PC-3 (cell line): Measurements from ENCODE around the gene IFT25. TPM values are rescaled to one million over a fixed set of nuclear protein-coding genes. Genes with fewer than 3 reads are reported as not detected.

Experiments
- ATAC-seq: fragments of 200-7000 bp; cut with Tn5 transposase; 2 replicates; pipeline ENCODE4 v1.9.1; 2020; ENCODE audit warnings: mild to moderate bottlenecking, moderate library complexity
- BruUV-seq: library from RNA; stranded (reverse); fragments of 400-500 nt; replicated peaks from 2 replicates; lab custom pipeline; 2021; lab: Mats Ljungman, UMichigan
- CTCF ChIA-PET: fragments of 300-600 bp; sonication (Branson Sonifier 250); formaldehyde crosslinking; loops from one replicate; lab custom pipeline; 2022; ENCODE audit warnings: antibody characterized with exemption; lab: Charles Lee
- POLR2A ChIA-PET: fragments of 300-600 bp; sonication (Branson Sonifier 250); formaldehyde crosslinking; loops from one replicate; lab custom pipeline; 2022; ENCODE audit warnings: antibody characterized with exemption; ENCODE audit not compliant: unreplicated experiment; lab: Charles Lee
- DNase-seq: peaks from one replicate; pipeline ENCODE4 v3.0.0-alpha.2; 2015
- H2AFZ ChIP-seq: fragments of 300-600 bp; sonication (generic); 2 replicates; pipeline ENCODE4 v1.6.0; 2016; ENCODE audit warnings: antibody characterized with exemption, low read length
- H3F3A ChIP-seq: fragments of 300-600 bp; sonication (generic); one replicate; pipeline ENCODE4 v1.6.0; 2017; ENCODE audit warnings: antibody characterized with exemption, low read length, control low read depth, mild to moderate bottlenecking; ENCODE audit not compliant: unreplicated experiment
- H3K27ac ChIP-seq: fragments of 300-600 bp; sonication (generic); 2 replicates; pipeline ENCODE4 v1.5.1; 2016; ENCODE audit warnings: mild to moderate bottlenecking, low read length
- H3K27me3 ChIP-seq: fragments of 300-600 bp; sonication (generic); 2 replicates; pipeline ENCODE4 v1.6.1; 2016; ENCODE audit warnings: low read length, mixed read lengths
- H3K36me3 ChIP-seq: fragments of 300-600 bp; sonication (generic); 2 replicates; pipeline ENCODE4 v1.6.1; 2016; ENCODE audit warnings: low read depth, mixed run types, low read length, mixed read lengths
- H3K4me1 ChIP-seq: fragments of 300-600 bp; sonication (generic); 2 replicates; pipeline ENCODE4 v1.5.1; 2016; ENCODE audit warnings: low read length; ENCODE audit not compliant: insufficient read depth
- H3K4me2 ChIP-seq: fragments of 300-600 bp; sonication (generic); 2 replicates; pipeline ENCODE4 v1.6.0; 2016; ENCODE audit warnings: low read length
- H3K4me3 ChIP-seq: fragments of 300-600 bp; sonication (generic); 2 replicates; pipeline ENCODE4 v1.5.1; 2016; ENCODE audit warnings: mild to moderate bottlenecking, low read length, mixed read lengths
- H3K79me2 ChIP-seq: fragments of 300-600 bp; sonication (generic); 2 replicates; pipeline ENCODE4 v1.6.1; 2017; ENCODE audit warnings: low read length, mixed read lengths
- H3K9ac ChIP-seq: fragments of 300-600 bp; sonication (generic); 2 replicates; pipeline ENCODE4 v1.6.0; 2016; ENCODE audit warnings: mild to moderate bottlenecking, low read length
- H3K9me2 ChIP-seq: fragments of 300-600 bp; sonication (generic); replicated peaks from 2 replicates; pipeline ENCODE4 v1.6.1; 2016; ENCODE audit warnings: mixed run types, low read length, mixed read lengths
- H3K9me3 ChIP-seq: fragments of 300-600 bp; sonication (generic); 2 replicates; pipeline ENCODE4 v1.6.1; 2016; ENCODE audit warnings: low read length, mixed read lengths
- H4K20me1 ChIP-seq: fragments of 300-600 bp; sonication (generic); 2 replicates; pipeline ENCODE4 v1.6.1; 2016; ENCODE audit warnings: low read length, mixed read lengths
- CTCF ChIP-seq: fragments of 300-600 bp; sonication (generic); conservative IDR thresholded peaks from 2 replicates; pipeline ENCODE4 v1.5.1; 2017; ENCODE audit warnings: antibody characterized with exemption, low read depth, mild to moderate bottlenecking, low read length
- EZH2 ChIP-seq: fragments of 300-600 bp; sonication (generic); IDR thresholded peaks from one replicate; pipeline ENCODE4 v1.6.1; 2017; ENCODE audit warnings: antibody characterized with exemption, mild to moderate bottlenecking, low read length; ENCODE audit not compliant: unreplicated experiment
- EZH2phosphoT487 ChIP-seq: fragments of 300-600 bp; sonication (generic); IDR thresholded peaks from 2 replicates; pipeline ENCODE4 v1.6.1; 2018; ENCODE audit warnings: mild to moderate bottlenecking, antibody characterized with exemption, low read length, borderline replicate concordance
- intact Hi-C: fragments of 100-400 bp; cut with micrococcal nuclease; formaldehyde crosslinking; loops from 2 replicates; pipeline ENCODE4 v1.9.0; 2023
- total RNA-seq: library from RNA; depleted of rRNA; stranded (reverse); fragments of >200 nt; gene quantifications from 2 replicates; pipeline ENCODE4 v1.2.3, GENCODE V29; 2014

IFT25 gene
- total RNA-seq, 1 experiment from 2014 or later = 66.7 TPM

DNA sequence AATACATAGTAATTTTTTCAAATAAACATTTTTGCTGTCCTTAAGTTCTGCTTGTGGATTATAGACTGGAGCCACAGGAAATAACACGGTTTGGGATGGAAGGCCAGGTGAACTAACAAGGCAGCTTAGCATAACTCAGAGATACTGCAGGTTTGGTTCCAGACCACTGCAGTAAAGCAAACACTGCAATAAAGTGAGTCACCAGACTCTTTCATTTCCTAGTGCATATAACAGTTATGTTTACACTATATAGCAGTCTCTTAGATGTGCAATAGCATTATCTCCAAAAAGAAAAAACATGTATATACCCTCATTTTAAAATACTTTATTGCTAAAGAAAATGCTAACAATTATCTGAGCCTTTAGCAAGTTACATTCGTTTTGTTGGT is 22.6 kb upstream of the IFT25 start:
- Histone ChIP-seq H3K9me3 (no peaks in the 10 kb centered on the region), H3K79me2 (no peaks in the 10 kb centered on the region), H4K20me1 (peaks cover 5% of the 10 kb centered on the region; the same call in 1 of the 2 replicates), H3K27ac (peak overlapping the region; percentile 5; the same call in 1 of the 2 replicates), H3K36me3 (peaks cover 25% of the 10 kb centered on the region), H3F3A (peaks cover 5% of the 10 kb centered on the region), H3K4me3 (no peak overlapping the region), H3K9me2 (no peaks in the 10 kb centered on the region), H3K4me1 (peaks cover 42% of the 10 kb centered on the region), H3K9ac (no peak overlapping the region), H3K4me2 (peak overlapping the region; percentile 17), H2AFZ (no peak overlapping the region), H3K27me3 (no peaks in the 10 kb centered on the region)
- peak; percentile 91 for ATAC-seq
- no TSS peak for BruUV-seq
- intact Hi-C loops = loop anchor here (5.0 kb wide), 1 partner anchor 84 kb away; the partner anchor contains the start of genes TCEANC2 and TMEM59
- peak; percentile 86 for DNase-seq
- TF ChIP-seq CTCF (no peak), EZH2 (no peak)
- POLR2A ChIA-PET = no interaction called here
- CTCF ChIA-PET = interaction anchor here (1.0 kb wide), 1 partner anchor 21 kb away, joined by 3 read pairs; no protein-coding TSS in a partner anchor

DNA sequence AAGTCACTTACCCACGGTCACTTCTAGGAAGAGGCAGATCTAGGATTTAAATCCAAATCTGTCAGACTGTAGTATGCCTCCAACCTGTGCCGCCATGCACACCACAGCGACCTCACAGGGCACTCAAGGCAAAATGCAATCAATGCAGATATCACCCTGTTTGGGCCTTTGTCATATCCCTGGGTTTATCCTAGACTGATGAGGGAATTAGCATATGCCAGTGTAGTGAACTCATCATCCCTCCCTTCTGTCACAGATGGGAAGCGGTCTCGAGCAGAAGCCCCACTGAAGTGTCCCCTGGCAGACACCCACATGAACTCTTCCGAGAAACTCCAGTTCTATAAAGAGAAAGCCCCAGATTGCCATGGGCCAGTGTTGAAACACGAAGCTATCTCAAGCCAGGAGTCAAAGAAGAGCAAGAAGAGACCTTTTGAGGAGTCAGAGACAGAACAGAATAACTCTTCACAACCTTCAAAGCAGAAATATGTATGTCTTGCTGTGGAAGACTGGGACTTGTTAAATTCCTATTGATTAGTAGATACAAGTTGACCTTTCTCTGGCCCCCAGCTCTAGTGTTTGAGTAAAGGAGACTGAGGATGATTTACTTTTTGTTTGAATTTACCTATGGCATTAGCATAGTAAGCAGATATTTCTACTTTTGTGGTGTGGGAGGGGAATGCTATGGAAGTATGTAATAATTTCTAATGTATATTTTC is 22.1 kb upstream of the IFT25 start:
- Histone ChIP-seq H3K4me3 (no peak overlapping the region), H3K36me3 (peaks cover 25% of the 10 kb centered on the region), H3K4me2 (peak overlapping the region; percentile 28), H3K4me1 (peaks cover 43% of the 10 kb centered on the region), H3K9me2 (no peaks in the 10 kb centered on the region), H3K9me3 (no peaks in the 10 kb centered on the region), H3F3A (peaks cover 5% of the 10 kb centered on the region), H4K20me1 (peaks cover 5% of the 10 kb centered on the region; the same call in 1 of the 2 replicates), H3K27ac (peak overlapping the region; percentile 5; the same call in 1 of the 2 replicates), H3K9ac (no peak overlapping the region), H3K79me2 (no peaks in the 10 kb centered on the region), H3K27me3 (no peaks in the 10 kb centered on the region), H2AFZ (no peak overlapping the region)
- no peak for ATAC-seq
- CTCF ChIA-PET = interaction anchor here (1.0 kb wide), 1 partner anchor 20 kb away, joined by 3 read pairs; no protein-coding TSS in a partner anchor
- no peak for DNase-seq
- intact Hi-C loops = loop anchor here (5.0 kb wide), 1 partner anchor 85 kb away; the partner anchor contains the start of genes TCEANC2 and TMEM59
- BruUV-seq = no TSS peak
- POLR2A ChIA-PET = no interaction called here
- TF ChIP-seq CTCF (no peak), EZH2phosphoT487 (no peak), EZH2 (no peak)

- Histone ChIP-seq H3K4me1 (peaks cover 43% of the 10 kb centered on the region), H3K9me3 (no peaks in the 10 kb centered on the region), H3F3A (peaks cover 5% of the 10 kb centered on the region), H3K9me2 (no peaks in the 10 kb centered on the region), H3K27me3 (no peaks in the 10 kb centered on the region), H3K36me3 (peaks cover 32% of the 10 kb centered on the region), H3K4me2 (no peak overlapping the region), H3K27ac (no peak overlapping the region), H3K79me2 (no peaks in the 10 kb centered on the region), H4K20me1 (peaks cover 5% of the 10 kb centered on the region; the same call in 1 of the 2 replicates), H2AFZ (no peak overlapping the region), H3K9ac (no peak overlapping the region), H3K4me3 (no peak overlapping the region)
- ATAC-seq = no peak
- no TSS peak for BruUV-seq
- intact Hi-C loops = loop anchor here (5.0 kb wide), 1 partner anchor 86 kb away; the partner anchor contains the start of genes TCEANC2 and TMEM59
- POLR2A ChIA-PET = no interaction called here
- CTCF ChIA-PET = interaction anchor here (1.0 kb wide), 1 partner anchor 17 kb away, joined by 4 read pairs; no protein-coding TSS in a partner anchor
- TF ChIP-seq EZH2phosphoT487 (no peak), EZH2 (no peak), CTCF (no peak)
- no peak for DNase-seq
Observed at GRCh38 chr1:53966794-53967193, 21.3 kb upstream of the IFT25 start.
